ENCODE measurements around the gene PDCD2L. TPM values are rescaled to one million over a fixed set of nuclear protein-coding genes. Genes with fewer than 3 reads are reported as not detected.

PDCD2L gene, protein sequence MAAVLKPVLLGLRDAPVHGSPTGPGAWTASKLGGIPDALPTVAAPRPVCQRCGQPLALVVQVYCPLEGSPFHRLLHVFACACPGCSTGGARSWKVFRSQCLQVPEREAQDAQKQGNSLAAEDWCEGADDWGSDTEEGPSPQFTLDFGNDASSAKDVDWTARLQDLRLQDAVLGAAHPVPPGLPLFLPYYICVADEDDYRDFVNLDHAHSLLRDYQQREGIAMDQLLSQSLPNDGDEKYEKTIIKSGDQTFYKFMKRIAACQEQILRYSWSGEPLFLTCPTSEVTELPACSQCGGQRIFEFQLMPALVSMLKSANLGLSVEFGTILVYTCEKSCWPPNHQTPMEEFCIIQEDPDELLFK
- total RNA-seq: 9.8 and 12.4 TPM in 2 replicates
- 6.3 and 7.3 TPM in 2 replicates for polyA plus RNA-seq

DNA sequence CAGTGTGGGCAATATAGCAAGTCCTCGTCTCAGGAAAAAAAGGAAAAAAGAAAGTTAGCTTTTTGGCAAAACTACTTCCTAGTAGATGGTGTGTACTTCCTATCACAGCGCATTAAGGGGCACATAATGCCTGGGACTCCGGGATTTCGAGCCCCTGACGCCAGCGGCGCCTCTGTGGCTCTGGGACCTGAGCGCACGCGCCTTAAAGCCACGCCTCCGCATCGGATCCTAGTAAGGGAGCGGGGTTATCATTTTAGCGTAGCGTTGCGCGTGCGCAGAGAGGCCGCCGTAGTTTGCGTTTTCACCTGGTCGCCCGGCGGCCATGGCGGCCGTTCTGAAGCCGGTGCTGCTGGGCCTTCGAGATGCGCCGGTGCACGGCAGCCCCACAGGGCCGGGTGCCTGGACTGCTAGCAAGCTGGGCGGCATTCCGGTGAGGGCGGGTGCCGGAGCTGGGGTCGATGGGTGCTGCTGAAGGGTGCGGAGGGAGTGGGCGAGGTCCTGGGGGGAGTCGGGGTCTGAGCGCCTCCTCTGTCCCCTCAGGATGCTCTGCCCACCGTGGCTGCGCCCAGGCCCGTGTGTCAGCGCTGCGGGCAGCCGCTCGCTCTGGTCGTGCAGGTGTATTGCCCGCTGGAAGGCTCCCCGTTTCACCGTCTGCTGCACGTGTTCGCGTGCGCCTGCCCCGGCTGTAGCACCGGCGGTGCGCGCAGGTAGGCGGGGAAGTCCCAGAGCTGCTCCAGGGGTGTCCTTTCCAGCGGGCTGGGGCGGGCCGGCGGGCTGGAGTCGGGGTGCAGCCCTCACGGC, at the start of gene PDCD2L:
PDCD2L (plus strand) TSS at position 291 of the 801 bp plus-strand sequence; CDS start at position 323, 32 bp downstream.
- H3K4me3 ChIP-seq: peak within 1 kb of the TSS; percentile 80
- H3K27me3 ChIP-seq: no peaks in the 10 kb centered on the region
- H3K4me2 ChIP-seq: peak within 1 kb of the TSS; percentile 99
- peak within 1 kb of the TSS; percentile 72 for H3K27ac ChIP-seq
- no peaks in the 10 kb centered on the region for H4K20me1 ChIP-seq (ENCODE audit: insufficient read depth, poor library complexity, severe bottlenecking)
- TF ChIP-seq EZH2phosphoT487 (IDR thresholded peaks at IDR 0.05; ENCODE audit: low read depth, severe bottlenecking, unreplicated experiment) (no peak), EZH2 (IDR thresholded peaks at IDR 0.05; ENCODE audit: borderline replicate concordance) (no peak)
- TF ChIP-seq, protein P1, sequence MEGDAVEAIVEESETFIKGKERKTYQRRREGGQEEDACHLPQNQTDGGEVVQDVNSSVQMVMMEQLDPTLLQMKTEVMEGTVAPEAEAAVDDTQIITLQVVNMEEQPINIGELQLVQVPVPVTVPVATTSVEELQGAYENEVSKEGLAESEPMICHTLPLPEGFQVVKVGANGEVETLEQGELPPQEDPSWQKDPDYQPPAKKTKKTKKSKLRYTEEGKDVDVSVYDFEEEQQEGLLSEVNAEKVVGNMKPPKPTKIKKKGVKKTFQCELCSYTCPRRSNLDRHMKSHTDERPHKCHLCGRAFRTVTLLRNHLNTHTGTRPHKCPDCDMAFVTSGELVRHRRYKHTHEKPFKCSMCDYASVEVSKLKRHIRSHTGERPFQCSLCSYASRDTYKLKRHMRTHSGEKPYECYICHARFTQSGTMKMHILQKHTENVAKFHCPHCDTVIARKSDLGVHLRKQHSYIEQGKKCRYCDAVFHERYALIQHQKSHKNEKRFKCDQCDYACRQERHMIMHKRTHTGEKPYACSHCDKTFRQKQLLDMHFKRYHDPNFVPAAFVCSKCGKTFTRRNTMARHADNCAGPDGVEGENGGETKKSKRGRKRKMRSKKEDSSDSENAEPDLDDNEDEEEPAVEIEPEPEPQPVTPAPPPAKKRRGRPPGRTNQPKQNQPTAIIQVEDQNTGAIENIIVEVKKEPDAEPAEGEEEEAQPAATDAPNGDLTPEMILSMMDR (IDR thresholded peaks at IDR 0.05; ENCODE audit: poor library complexity): no peak
- H3K36me3 ChIP-seq (replicated peaks; ENCODE audit: insufficient read depth, low read depth): no peaks in the 10 kb centered on the region
- under 1% methylated on average over 68 of the region's 69 CpGs for WGBS (ENCODE audit: low lambda C conversion rate, missing lambda C conversion rate)
- H3K9me3 ChIP-seq (ENCODE audit: low read depth): no peaks in the 10 kb centered on the region
- peaks cover 15% of the 10 kb centered on the region for H3K79me2 ChIP-seq
- no peaks in the 10 kb centered on the region for H3K9me2 ChIP-seq (replicated peaks; ENCODE audit: insufficient read depth)
- peak; percentile 96 for DNase-seq (ENCODE audit: low spot score)
- H2AFZ ChIP-seq: peak within 1 kb of the TSS; percentile 96
- no peaks in the 10 kb centered on the region for H3K4me1 ChIP-seq (ENCODE audit: insufficient read depth)

- H3K4me1 ChIP-seq (ENCODE audit: insufficient read depth): peaks cover 7% of the 10 kb centered on the region
- H3K27ac ChIP-seq: no peak overlapping the region
- no peaks in the 10 kb centered on the region for H3K9me3 ChIP-seq (ENCODE audit: low read depth)
- H2AFZ ChIP-seq: no peak overlapping the region
- H3K79me2 ChIP-seq: no peaks in the 10 kb centered on the region
- no peak overlapping the region for H3K4me3 ChIP-seq
- H3K36me3 ChIP-seq (replicated peaks; ENCODE audit: insufficient read depth, low read depth): no peaks in the 10 kb centered on the region
- WGBS (ENCODE audit: low lambda C conversion rate, missing lambda C conversion rate): 97% methylated on average over 8 of the region's 8 CpGs
- no peaks in the 10 kb centered on the region for H3K27me3 ChIP-seq
- H3K4me2 ChIP-seq: no peak overlapping the region
- TF ChIP-seq EZH2 (IDR thresholded peaks at IDR 0.05; ENCODE audit: borderline replicate concordance) (no peak), EZH2phosphoT487 (IDR thresholded peaks at IDR 0.05; ENCODE audit: low read depth, severe bottlenecking, unreplicated experiment) (no peak)
- TF ChIP-seq, protein P1 (IDR thresholded peaks at IDR 0.05; ENCODE audit: poor library complexity): no peak
- no peaks in the 10 kb centered on the region for H3K9me2 ChIP-seq (replicated peaks; ENCODE audit: insufficient read depth)
- no peaks in the 10 kb centered on the region for H4K20me1 ChIP-seq (ENCODE audit: insufficient read depth, poor library complexity, severe bottlenecking)
- no peak for DNase-seq (ENCODE audit: low spot score)
Observed at GRCh38 chr19:34355201-34355600, 49.0 kb upstream of the PDCD2L start.

DNA sequence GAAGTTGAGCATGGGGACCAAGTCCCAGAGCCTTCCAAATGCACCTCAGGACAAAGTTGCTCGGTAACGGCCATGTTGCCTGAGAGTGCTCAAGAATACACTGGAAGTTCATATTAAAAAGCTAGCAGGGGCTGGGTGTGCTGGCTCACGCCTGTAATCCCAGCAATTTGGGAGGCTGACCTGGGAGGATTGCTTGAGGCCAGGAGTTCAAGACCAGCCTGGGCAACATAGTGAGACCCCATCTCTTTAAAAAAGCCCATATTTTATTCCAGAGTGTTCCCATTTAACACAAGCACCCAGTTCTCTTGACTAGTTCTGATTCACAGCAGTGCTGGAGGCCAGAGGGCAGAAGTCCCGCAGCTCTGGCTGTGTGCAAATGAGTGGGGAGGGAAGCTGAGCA, 47.3 kb upstream of the PDCD2L start:
- no peaks in the 10 kb centered on the region for H3K9me2 ChIP-seq (replicated peaks; ENCODE audit: insufficient read depth)
- no peaks in the 10 kb centered on the region for H3K27me3 ChIP-seq
- no peak overlapping the region for H3K4me2 ChIP-seq
- no peak overlapping the region for H3K27ac ChIP-seq
- H3K4me3 ChIP-seq: no peak overlapping the region
- WGBS (ENCODE audit: low lambda C conversion rate, missing lambda C conversion rate): 98% methylated on average over 4 of the region's 4 CpGs
- DNase-seq (ENCODE audit: low spot score): no peak
- no peak overlapping the region for H2AFZ ChIP-seq
- H3K4me1 ChIP-seq (ENCODE audit: insufficient read depth): peaks cover 7% of the 10 kb centered on the region
- H4K20me1 ChIP-seq (ENCODE audit: insufficient read depth, poor library complexity, severe bottlenecking): no peaks in the 10 kb centered on the region
- no peaks in the 10 kb centered on the region for H3K9me3 ChIP-seq (ENCODE audit: low read depth)
- H3K36me3 ChIP-seq (replicated peaks; ENCODE audit: insufficient read depth, low read depth): no peaks in the 10 kb centered on the region
- TF ChIP-seq, protein P1 (IDR thresholded peaks at IDR 0.05; ENCODE audit: poor library complexity): no peak
- TF ChIP-seq EZH2 (IDR thresholded peaks at IDR 0.05; ENCODE audit: borderline replicate concordance) (no peak), EZH2phosphoT487 (IDR thresholded peaks at IDR 0.05; ENCODE audit: low read depth, severe bottlenecking, unreplicated experiment) (no peak)
- H3K79me2 ChIP-seq: no peaks in the 10 kb centered on the region

All from hepatocyte (in vitro differentiated cells).